SK-N-MC (cell line): ENCODE data around the gene PLOD1.

Source experiments
- EZH2 ChIP-seq: fragments of 200-600 bp; sonication (generic); IDR thresholded peaks from one replicate; pipeline ENCODE4 v1.6.1; 2017; ENCODE audit warnings: antibody characterized with exemption
- POLR2AphosphoS5 ChIP-seq: IDR thresholded peaks from 2 replicates; pipeline ENCODE4 v1.6.1; 2012; ENCODE audit warnings: mild to moderate bottlenecking, low read depth, low read length, borderline replicate concordance

DNA sequence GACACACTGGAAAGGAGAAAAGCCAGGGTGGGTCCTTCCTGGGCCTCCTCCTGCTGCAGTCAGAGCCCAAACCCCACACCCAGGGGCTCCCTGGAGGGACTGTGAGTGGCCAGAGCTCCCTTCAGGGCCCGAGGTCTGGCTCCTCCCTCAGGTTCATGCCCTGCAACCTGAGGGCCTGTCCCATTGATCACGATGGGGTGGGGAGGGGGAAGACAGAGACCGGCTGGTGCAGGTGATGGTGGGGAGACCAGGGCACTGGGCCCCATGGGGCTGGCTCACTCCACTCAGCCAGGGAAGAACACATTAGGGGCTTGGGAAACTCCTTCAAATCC, 45.7 kb upstream of the PLOD1 start:
- no peak for TF ChIP-seq EZH2
- TF ChIP-seq POLR2AphosphoS5 = no peak
